ENCODE data around the gene TSPAN17.

The TSPAN17 gene

DNA sequence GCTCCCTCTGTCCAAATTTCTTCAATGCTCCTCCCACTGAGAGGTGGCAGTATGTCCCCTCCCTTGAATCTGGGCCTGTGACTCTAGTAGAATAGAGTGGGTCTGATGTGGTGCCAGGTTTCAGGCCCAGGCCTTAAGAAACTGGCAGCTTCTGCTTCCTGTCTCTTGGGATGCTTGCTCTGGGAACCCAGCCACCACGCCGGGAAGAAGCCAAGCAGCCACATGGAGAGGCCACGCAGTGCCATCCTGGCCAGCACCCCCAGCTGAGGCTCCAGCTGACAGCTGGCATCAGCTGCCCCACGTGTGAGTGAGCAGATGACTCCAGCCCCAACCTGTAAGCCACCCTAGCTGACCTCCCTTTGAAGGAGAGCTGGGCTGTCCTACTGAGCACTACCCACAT is 7.3 kb upstream of the TSPAN17 start:
- in situ Hi-C loops (cut with MboI; ENCODE audit: low sequenced_read_pairs) = no loop called here

GRCh38 chr5:176640616-176641015 is 6.7 kb upstream of the TSPAN17 start:
- in situ Hi-C loops (cut with MboI; ENCODE audit: low sequenced_read_pairs) = no loop called here

DNA sequence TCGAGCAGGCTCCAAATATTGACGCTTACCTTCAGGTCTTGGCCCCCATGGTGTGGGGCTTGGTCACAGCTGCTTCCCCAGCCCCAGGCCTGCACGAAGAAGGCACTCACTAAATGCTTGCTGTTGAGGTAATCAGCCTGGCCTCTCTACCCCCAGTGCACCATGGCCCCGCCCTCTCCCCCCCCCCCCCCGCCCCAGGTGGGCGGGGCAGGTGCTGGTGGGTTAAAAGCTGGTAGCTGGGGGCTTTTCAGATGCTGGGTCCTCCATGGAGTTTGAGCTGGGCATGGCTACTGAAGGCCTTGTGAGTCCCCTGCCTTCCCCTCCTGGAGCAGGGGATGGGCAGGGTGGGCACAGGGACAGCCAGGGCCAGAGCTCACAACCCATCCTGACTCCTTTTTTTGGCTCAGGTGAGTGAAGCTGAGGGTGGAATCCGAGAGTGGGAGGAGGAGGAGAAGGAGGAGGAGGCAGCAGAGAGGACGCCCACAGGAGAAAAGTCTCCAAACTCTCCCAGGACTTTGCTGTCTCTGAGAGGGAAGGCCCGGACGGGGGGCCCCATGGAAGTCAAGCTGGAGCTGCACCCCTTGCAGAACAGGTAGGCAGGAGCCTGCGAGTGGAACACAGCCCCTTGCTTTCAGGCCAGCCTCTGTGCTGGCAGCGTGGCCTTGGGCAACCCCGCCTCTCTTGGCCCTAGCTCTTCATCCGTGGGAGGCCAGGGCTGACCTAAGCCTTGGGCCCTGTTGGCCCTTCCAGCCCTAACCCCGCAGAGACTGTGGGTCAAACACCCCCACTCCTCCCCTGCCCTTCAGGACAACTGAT is 4.4 kb upstream of the TSPAN17 start:
- in situ Hi-C loops (cut with MboI; ENCODE audit: low sequenced_read_pairs) = no loop called here

- in situ Hi-C loops (cut with MboI; ENCODE audit: low sequenced_read_pairs) = no loop called here
Measured at GRCh38 chr5:176643491-176644219, 3.6 kb upstream of the TSPAN17 start.

DNA sequence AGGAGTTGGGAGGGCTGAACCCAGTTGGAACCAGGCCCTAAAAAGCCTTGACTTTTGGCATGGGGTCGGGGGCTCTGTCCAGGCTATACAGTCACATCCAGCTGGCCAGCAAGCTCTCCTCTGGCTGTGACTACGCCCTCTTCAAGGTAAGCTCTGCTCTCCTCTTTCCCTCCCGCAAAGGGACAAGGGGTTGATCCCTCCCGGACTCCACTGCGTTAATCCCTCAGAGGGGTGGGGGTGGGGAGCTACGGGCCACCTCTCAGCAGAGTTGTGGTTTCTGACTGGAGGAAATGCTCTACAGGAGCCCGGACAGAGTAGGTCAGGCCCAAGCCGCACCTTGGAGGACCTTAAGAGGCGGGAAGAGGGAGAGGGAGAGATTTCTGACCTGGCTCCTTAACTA is 3.0 kb upstream of the TSPAN17 start:
- in situ Hi-C loops (cut with MboI; ENCODE audit: low sequenced_read_pairs) = no loop called here

- in situ Hi-C loops (cut with MboI; ENCODE audit: low sequenced_read_pairs) = no loop called here
Measured at GRCh38 chr5:176644878-176645670, 2.2 kb upstream of the TSPAN17 start.

DNA sequence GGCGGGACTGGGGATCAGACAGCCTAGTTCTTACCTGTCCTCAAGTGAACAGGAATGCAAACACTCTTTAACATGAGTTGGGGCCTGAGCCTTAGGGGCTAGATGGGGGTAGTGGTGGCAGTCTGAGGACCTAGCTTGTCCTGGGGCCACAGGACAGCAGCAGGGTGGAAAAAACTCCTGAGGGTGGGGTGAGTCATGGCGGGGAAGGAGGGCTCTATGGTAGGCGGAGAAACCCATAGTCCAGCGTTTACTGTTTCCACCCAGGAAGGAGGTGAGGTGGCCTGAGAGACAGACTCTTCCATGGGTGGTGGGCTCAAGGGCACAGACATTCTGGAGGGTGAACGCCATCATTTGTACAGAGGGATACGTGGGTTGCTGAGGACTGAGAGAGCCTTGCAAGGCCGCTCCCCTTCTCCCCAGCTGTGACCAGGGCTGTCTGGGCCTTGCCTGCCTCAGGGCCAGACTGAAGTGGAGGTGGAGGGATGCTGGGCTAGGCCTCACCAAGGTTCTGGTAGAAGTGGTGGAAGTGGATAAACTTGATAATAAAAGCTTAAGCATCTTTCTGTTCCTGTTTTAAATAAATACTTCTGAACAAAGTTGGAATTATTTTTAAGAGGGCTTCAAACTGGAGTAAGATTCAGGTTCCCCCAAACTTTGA is 1.1 kb upstream of the TSPAN17 start:
- in situ Hi-C loops (cut with MboI; ENCODE audit: low sequenced_read_pairs) = no loop called here

DNA sequence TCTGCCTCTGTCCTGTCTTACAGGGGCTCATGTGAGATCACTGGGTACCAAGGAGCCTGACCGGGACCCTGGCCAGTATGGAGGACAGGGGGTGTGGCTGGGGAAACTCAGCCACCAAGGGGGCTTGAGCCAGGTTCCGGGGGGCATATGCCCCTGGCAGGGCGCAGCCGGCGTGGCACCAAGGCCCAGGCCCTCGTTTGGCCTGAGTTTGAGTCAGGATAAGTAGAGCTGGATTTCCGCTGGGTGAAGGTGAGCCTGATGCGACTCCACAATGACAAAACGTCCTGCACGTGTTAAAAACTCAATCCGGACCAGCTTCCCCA is 616 bp upstream of the TSPAN17 start:
- in situ Hi-C loops (cut with MboI; ENCODE audit: low sequenced_read_pairs) = no loop called here

DNA sequence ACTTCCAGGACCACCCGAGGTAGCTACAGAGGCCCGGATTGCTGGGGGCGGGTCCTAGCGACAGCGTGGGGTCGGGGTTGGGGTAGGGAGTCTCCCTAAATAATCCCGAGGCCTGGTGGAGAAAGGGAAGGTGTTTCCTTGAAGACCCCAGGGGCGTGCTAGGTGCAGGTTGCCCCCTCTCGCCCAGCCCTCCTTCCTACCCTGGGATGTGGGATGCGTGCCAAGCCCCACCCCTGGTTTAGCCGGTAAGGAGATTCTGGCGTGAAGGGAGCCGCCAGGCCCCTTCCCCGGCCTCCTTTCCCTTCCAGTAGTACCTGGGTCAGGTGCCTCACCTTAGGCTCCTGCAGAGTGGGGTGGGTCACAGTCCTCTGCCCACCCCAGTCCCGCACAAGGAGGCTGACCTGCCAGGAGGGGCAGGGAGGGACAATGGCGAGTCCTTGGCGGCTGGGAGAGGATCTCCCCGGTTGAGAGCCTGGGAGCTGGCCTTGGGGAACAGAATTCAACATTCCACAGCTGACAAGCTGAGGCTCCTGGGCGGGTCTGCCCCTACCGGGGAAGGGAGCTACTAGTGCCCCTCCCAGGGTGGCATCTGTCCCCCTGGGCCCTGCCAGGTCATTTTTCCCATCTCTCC is 674 bp downstream of the TSPAN17 start:
- in situ Hi-C loops (cut with MboI; ENCODE audit: low sequenced_read_pairs) = no loop called here

- in situ Hi-C loops (cut with MboI; ENCODE audit: low sequenced_read_pairs) = no loop called here
Measured at GRCh38 chr5:176648474-176649194, 1.4 kb downstream of the TSPAN17 start.

DNA sequence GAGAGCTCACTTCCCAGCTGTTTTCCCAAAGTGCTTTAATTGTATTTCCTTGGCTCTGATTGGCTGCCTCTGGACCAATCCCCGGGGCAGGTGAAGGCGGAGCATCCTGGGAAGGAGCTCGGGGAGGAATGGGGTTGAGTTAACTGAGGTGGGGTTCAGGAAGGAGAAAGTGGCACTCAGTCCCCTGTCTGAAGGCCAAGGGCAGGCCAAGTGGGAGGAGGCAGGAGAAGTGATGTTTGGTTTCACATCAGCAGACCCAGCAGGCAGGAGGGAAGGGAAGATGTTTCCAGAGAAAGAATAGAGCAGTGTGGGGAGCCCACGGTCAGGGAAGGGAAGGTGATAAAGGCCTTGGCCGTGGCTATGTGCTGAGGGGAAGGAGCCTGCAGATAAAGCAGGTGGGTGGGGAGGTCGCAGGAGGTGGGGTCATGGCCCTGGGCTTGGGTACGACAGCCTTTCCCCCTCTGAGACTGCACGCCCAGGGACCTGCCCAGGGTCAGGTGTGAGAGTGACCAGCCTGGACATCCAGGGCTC is 3.1 kb downstream of the TSPAN17 start:
- in situ Hi-C loops (cut with MboI; ENCODE audit: low sequenced_read_pairs) = no loop called here

- in situ Hi-C loops (cut with MboI; ENCODE audit: low sequenced_read_pairs) = no loop called here
Measured at GRCh38 chr5:176651472-176651980, 4.2 kb downstream of the TSPAN17 start.

DNA sequence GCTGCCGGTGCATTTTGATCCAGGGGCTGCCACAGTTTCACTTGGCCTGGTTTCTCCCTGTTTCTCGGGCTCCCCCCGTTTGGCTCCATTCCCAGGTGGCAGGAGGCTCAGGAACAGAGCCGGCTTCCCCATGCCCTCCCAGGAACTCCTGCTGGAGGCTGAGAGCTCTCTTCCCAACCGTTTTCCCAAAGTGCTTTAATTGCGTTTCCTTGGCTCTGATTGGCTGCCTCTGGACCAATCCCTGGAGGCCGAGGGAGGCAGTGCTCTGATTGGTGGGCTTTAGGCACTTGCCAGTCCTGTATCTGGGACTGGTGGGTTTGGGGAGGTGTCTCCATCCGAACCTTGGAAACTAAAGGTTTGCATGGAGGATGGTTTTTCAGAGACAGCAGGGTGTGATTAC is 4.9 kb downstream of the TSPAN17 start:
- in situ Hi-C loops (cut with MboI; ENCODE audit: low sequenced_read_pairs) = no loop called here

GRCh38 chr5:176653401-176654385 is 6.4 kb downstream of the TSPAN17 start:
- in situ Hi-C loops (cut with MboI; ENCODE audit: low sequenced_read_pairs) = no loop called here

DNA sequence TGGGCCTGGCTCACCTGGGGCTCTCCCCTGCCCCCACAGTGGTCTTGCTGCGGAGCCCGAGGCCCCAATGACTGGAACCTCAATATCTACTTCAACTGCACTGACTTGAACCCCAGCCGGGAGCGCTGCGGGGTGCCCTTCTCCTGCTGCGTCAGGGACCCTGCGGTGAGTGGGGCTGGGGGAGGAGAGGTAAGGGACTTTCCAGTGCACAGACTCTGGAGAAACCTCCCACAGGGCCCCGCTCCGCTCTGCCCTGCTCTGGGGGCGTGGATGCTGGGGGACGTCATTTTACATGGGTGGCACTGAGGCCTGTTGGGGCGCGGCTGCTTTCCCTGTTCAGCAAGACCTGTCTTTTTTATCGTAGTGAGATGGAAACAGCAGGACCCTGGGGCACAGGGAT is 7.6 kb downstream of the TSPAN17 start:
- in situ Hi-C loops (cut with MboI; ENCODE audit: low sequenced_read_pairs) = no loop called here

- in situ Hi-C loops (cut with MboI; ENCODE audit: low sequenced_read_pairs) = no loop called here
Measured at GRCh38 chr5:176656467-176656990, 9.2 kb downstream of the TSPAN17 start.

- in situ Hi-C loops (cut with MboI; ENCODE audit: low sequenced_read_pairs) = no loop called here
Measured at GRCh38 chr5:176658007-176658599, 10.8 kb downstream of the TSPAN17 start.

All from HL-60/S4 (cell line).